GM21367 (cell line): ENCODE results near the gene MAGEB2.
"Not testable (repeated sequence)": the region's sequence is repeated elsewhere in the genome, so short reads cannot be mapped to it uniquely, and the experiment has no call there.

Experiments used
- ATAC-seq: cut with Tn5 transposase; IDR thresholded peaks from one replicate; pipeline ENCODE4 v1.9.1; 2021; ENCODE audit not compliant: unreplicated experiment

Gene MAGEB2

GRCh38 chrX:30215357-30215843, at the start of gene MAGEB2:
Gene MAGEB2, plus strand, starts transcription at chrX:30215563. Its CDS starts 3,018 bp downstream, at chrX:30218581.
- ATAC-seq, result no peak

- no peak for ATAC-seq
Measured at GRCh38 chrX:30170900-30171299, 44.5 kb upstream of the MAGEB2 start.

- ATAC-seq, result no peak
Measured at GRCh38 chrX:30181353-30181752, 34.0 kb upstream of the MAGEB2 start.

- no peak for ATAC-seq
Measured at GRCh38 chrX:30183554-30183953, 31.8 kb upstream of the MAGEB2 start.

- no peak for ATAC-seq
Measured at GRCh38 chrX:30190426-30190825, 24.9 kb upstream of the MAGEB2 start.

- not testable (repeated sequence) for ATAC-seq
Measured at GRCh38 chrX:30193910-30194309, 21.5 kb upstream of the MAGEB2 start.

GRCh38 chrX:30196322-30196721, 19.0 kb upstream of the MAGEB2 start:
- ATAC-seq, result no peak

- no peak for ATAC-seq
Measured at GRCh38 chrX:30212172-30212571, 3.2 kb upstream of the MAGEB2 start.

- no peak for ATAC-seq
Measured at GRCh38 chrX:30217465-30217864, 2.1 kb downstream of the MAGEB2 start.

GRCh38 chrX:30219372-30219771, 4.0 kb downstream of the MAGEB2 start:
- ATAC-seq, result no peak

- no peak for ATAC-seq
Measured at GRCh38 chrX:30220661-30221060, 5.3 kb downstream of the MAGEB2 start.

- no peak for ATAC-seq
Measured at GRCh38 chrX:30224536-30224935, 9.2 kb downstream of the MAGEB2 start.

GRCh38 chrX:30228526-30228925, 13.2 kb downstream of the MAGEB2 start:
- no peak for ATAC-seq

- ATAC-seq, result no peak
Measured at GRCh38 chrX:30230395-30230794, 15.0 kb downstream of the MAGEB2 start, which contains the start of gene MAGEB3. Gene MAGEB3, plus strand, starts transcription at chrX:30230657. Its CDS starts 5,268 bp downstream, at chrX:30235925.

GRCh38 chrX:30241724-30242415, 26.5 kb downstream of the MAGEB2 start, which contains the start of gene MAGEB4:
Gene MAGEB4, plus strand, starts transcription at chrX:30242000. Its CDS starts 136 bp downstream, at chrX:30242136.
- no peak for ATAC-seq

GRCh38 chrX:30246769-30247489, 31.6 kb downstream of the MAGEB2 start, which contains the start of gene MAGEB1:
Gene MAGEB1, plus strand, starts transcription at chrX:30247146. Its CDS starts 3,348 bp downstream, at chrX:30250494.
- no peak for ATAC-seq

GRCh38 chrX:30248854-30249253, 33.5 kb downstream of the MAGEB2 start:
- no peak for ATAC-seq

GRCh38 chrX:30253257-30253656, 37.9 kb downstream of the MAGEB2 start:
- peak; percentile 51 for ATAC-seq

GRCh38 chrX:30259927-30260326, 44.6 kb downstream of the MAGEB2 start:
- ATAC-seq, result no peak

- no peak for ATAC-seq
Measured at GRCh38 chrX:30261012-30261411, 45.6 kb downstream of the MAGEB2 start.

GRCh38 chrX:30262763-30263162, 47.4 kb downstream of the MAGEB2 start:
- no peak for ATAC-seq
